ENCODE results near the gene TRMT2A.

GRCh38 chr22:20090730-20091240 lies 26.2 kb downstream of the TRMT2A start:
- no peak for TF ChIP-seq CTCF (conservative IDR thresholded peaks at IDR 0.05; ENCODE audit: low read length)
- no peak for TF ChIP-seq EZH2phosphoT487 (IDR thresholded peaks at IDR 0.05; ENCODE audit: borderline replicate concordance, low read depth, low read length)

All from OCI-LY7 (cell line).